GM23338 (cell line): ENCODE measurements around the gene PRPSAP1.

Source experiments
- CREB1 ChIP-seq: fragments of 250-450 bp; sonication (Bioruptor Pico); IDR thresholded peaks from 2 replicates; pipeline ENCODE4 v1.5.0; 2020; ENCODE audit warnings: low read depth, mild to moderate bottlenecking, moderate library complexity
- CTCF ChIP-seq, 2 experiments: fragments of 200-600 bp in 1 of 2; sonication (generic) in 1 of 2; conservative IDR thresholded peaks; 2 replicates each; pipeline versions ENCODE4 v1.5.1 to v1.6.1; 2016 to 2017; ENCODE audit warnings: antibody characterized with exemption in 2 of 2, low read depth in 2 of 2, mild to moderate bottlenecking in 2 of 2, moderate library complexity in 1 of 2
- ETS1 ChIP-seq: IDR thresholded peaks from 2 replicates; pipeline ENCODE4 v1.6.1; 2016; ENCODE audit warnings: antibody characterized with exemption
- EZH2 ChIP-seq: fragments of 200-600 bp; sonication (generic); IDR thresholded peaks from one replicate; pipeline ENCODE4 v1.8.0; 2017; ENCODE audit warnings: antibody characterized with exemption, mild to moderate bottlenecking, low read depth; ENCODE audit not compliant: unreplicated experiment
- EZH2phosphoT487 ChIP-seq: fragments of 200-600 bp; sonication (generic); IDR thresholded peaks from one replicate; pipeline ENCODE4 v1.8.1; 2018; ENCODE audit warnings: antibody characterized with exemption; ENCODE audit not compliant: unreplicated experiment
- JUNB ChIP-seq: IDR thresholded peaks from one replicate; pipeline ENCODE4 v1.6.1; 2016; ENCODE audit warnings: antibody characterized with exemption; ENCODE audit not compliant: unreplicated experiment
- NANOG ChIP-seq: IDR thresholded peaks from 2 replicates; pipeline ENCODE4 v1.6.1; 2016; ENCODE audit warnings: antibody characterized with exemption, borderline replicate concordance
- POLR2AphosphoS5 ChIP-seq: IDR thresholded peaks from 2 replicates; pipeline ENCODE4 v1.6.1; 2016; ENCODE audit warnings: antibody characterized with exemption, low read depth
- REST ChIP-seq: IDR thresholded peaks from one replicate; pipeline ENCODE4 v1.6.1; 2018; ENCODE audit warnings: antibody characterized with exemption; ENCODE audit not compliant: unreplicated experiment
- STAT1 ChIP-seq: IDR thresholded peaks from one replicate; pipeline ENCODE4 v1.6.1; 2016; ENCODE audit warnings: antibody characterized with exemption; ENCODE audit not compliant: unreplicated experiment
- ZNF114 ChIP-seq: fragments of 250-450 bp; sonication (Bioruptor Pico); IDR thresholded peaks from 2 replicates; pipeline ENCODE4 v1.5.0; 2020; ENCODE audit warnings: mild to moderate bottlenecking, moderate library complexity

DNA sequence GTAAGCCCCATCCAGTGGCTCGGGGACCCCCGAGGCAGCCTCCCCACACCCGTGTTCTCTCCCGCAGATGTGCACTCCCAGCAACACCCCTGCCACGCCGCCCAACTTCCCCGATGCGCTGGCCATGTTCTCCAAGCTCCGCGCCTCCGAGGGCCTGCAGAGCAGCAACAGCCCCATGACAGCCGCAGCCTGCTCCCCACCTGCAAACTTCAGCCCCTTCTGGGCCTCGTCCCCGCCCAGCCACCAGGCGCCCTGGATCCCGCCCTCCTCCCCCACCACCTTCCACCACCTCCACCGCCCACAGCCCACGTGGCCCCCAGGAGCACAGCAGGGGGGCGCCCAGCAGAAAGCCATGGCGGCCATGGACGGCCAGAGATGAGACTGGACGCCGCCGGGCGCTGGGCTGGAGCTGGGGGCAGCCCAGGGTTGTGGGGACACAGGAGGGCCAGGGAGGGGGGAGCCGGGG lies 83.6 kb downstream of the PRPSAP1 start:
- TF ChIP-seq CTCF (conservative IDR thresholded peaks at IDR 0.05; ENCODE audit: low read depth in 2 of 2) = no peak
- no peak for TF ChIP-seq EZH2phosphoT487
- no peak for TF ChIP-seq REST
- TF ChIP-seq JUNB = no peak
- TF ChIP-seq POLR2AphosphoS5 = no peak
- no peak for TF ChIP-seq EZH2
- no peak for TF ChIP-seq ETS1
- TF ChIP-seq CREB1 (CRISPR knock-in tag) = no peak
- no peak for TF ChIP-seq NANOG
- TF ChIP-seq STAT1 = no peak
- no peak for TF ChIP-seq ZNF114 (CRISPR knock-in tag)
